OCI-LY7 (cell line): ENCODE data around the gene MPHOSPH8.
"Not testable (repeated sequence)": the region's sequence is repeated elsewhere in the genome, so short reads cannot be mapped to it uniquely, and the experiment has no call there.

Experiments used
- EZH2phosphoT487 ChIP-seq: fragments of 200-600 bp; sonication (generic); IDR thresholded peaks from 2 replicates; pipeline ENCODE4 v1.6.1; 2018; ENCODE audit warnings: low read depth, borderline replicate concordance, mild to moderate bottlenecking, mixed run types, antibody characterized with exemption, low read length, moderate library complexity, mixed read lengths
- TF ChIP-seq, protein P1 (sequence below): fragments of 200-600 bp; sonication (generic); conservative IDR thresholded peaks from 2 replicates; pipeline ENCODE4 v1.5.1; 2014; ENCODE audit warnings: mild to moderate bottlenecking, antibody characterized with exemption, low read length, moderate library complexity, mixed read lengths

DNA sequence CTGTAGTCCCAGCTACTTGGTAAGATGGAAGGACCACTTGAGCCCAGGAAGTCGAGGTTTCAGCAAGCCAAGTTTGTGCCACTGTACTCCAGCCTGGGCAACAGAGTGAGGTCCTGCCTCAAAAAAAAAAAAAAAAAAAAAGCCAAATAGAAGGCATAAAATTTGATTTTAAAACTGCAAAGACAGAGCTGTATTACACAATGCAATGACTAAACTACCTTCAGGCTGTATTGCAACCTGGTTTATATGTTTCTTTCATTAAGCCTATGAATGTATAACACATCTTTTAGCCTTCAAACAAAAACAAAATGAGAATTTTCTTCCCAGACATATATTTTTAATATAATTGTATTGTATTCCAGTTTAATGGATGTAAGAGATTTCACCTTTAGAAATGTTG is 75.6 kb downstream of the MPHOSPH8 start:
- not testable (repeated sequence) for TF ChIP-seq EZH2phosphoT487
- TF ChIP-seq, protein P1, sequence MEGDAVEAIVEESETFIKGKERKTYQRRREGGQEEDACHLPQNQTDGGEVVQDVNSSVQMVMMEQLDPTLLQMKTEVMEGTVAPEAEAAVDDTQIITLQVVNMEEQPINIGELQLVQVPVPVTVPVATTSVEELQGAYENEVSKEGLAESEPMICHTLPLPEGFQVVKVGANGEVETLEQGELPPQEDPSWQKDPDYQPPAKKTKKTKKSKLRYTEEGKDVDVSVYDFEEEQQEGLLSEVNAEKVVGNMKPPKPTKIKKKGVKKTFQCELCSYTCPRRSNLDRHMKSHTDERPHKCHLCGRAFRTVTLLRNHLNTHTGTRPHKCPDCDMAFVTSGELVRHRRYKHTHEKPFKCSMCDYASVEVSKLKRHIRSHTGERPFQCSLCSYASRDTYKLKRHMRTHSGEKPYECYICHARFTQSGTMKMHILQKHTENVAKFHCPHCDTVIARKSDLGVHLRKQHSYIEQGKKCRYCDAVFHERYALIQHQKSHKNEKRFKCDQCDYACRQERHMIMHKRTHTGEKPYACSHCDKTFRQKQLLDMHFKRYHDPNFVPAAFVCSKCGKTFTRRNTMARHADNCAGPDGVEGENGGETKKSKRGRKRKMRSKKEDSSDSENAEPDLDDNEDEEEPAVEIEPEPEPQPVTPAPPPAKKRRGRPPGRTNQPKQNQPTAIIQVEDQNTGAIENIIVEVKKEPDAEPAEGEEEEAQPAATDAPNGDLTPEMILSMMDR = not testable (repeated sequence)
